Measurements from ENCODE around the gene NCOA5. TPM values are rescaled to one million over a fixed set of nuclear protein-coding genes. Genes with fewer than 3 reads are reported as not detected.

Gene NCOA5
- total RNA-seq, result 10 to 100 TPM; 14.1 to 17.3 TPM

DNA sequence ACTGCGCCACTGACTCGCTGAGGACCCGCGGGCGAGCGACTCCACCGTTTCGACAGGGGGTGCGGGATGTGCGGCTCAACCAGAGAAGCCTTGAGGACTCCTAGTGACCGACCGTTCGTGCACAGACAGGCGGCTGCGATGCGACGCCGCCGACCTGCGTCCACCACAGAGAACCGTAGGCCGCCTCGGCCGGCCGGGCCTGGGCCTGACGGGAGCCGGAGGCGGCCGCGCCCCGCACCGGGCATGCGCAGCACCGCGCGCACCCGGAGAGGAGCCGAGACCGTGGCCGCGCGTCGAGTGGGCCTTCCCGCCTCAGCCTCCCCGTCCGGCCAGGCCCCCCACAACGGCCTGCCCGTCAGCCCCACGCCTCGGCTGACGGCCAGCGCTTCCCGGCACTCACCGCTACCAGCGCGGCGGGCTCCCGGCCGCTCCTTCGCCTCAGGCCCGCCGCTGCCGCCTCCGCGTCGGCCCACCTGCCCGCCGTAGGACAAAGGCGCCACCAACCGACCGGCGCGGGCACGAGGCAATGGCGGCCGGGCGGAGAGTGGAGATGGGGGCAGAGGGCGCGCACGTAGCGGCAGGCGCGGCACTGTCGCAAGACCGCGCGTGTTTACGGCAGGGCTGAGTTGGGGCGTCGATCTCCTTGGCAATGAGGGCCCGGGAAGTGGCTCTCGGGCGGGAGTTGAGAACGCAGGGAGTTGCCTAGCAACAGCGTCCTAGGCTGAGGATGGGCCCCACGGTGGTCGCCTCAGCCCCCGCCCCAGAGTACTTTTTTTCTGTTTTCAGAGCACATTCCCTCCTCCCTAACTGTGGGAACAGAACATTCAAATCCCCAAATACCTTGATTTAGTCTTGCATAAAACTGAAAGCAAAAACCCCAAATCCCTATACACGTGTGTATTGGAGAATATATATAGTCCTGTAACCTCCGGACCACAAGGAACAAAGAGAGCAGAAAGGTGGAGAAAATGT, at the start of gene NCOA5:
Gene NCOA5, minus strand, starts transcription at position 546 of the 972 bp plus-strand sequence. CDS start 10,538 bp downstream, outside the sequence.

DNA sequence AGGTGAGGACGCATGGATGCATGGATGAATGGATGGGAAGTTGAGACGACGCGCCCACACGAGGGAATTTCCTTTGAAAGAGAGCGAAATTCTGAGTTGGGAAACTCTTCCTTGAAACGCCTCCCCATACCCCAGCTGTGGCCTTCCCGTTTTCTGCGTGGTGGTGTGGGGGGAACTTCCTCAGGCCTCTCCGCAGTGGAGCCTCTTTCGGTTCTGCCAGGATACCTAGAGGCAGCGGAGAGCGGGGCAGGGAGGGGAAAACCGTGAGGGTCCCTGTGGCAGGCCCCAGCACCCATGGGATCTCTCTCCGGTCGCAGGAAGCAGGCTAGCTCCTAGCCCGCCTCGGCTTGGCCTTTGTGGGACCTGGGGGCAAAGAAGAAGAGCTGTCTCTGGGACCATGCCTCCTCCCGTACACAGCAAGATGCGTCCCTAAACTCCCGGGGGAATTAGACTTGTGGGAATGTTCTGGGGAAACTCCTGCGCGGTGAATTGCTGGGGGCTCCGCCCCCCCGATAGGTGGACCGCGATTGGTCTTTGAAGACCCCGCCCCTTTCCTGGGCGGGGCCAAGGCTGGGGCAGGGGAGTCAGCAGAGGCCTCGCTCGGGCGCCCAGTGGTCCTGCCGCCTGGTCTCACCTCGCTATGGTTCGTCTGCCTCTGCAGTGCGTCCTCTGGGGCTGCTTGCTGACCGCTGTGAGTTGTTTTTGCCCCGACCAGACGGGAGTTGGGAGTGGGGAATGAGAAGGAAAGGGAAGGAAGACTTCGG, 28.1 kb upstream of the NCOA5 start, which contains the start of gene CD40:
Gene CD40, plus strand, starts transcription at position 611 of the 764 bp plus-strand sequence. Its CDS starts 30 bp downstream, at position 641.

DNA sequence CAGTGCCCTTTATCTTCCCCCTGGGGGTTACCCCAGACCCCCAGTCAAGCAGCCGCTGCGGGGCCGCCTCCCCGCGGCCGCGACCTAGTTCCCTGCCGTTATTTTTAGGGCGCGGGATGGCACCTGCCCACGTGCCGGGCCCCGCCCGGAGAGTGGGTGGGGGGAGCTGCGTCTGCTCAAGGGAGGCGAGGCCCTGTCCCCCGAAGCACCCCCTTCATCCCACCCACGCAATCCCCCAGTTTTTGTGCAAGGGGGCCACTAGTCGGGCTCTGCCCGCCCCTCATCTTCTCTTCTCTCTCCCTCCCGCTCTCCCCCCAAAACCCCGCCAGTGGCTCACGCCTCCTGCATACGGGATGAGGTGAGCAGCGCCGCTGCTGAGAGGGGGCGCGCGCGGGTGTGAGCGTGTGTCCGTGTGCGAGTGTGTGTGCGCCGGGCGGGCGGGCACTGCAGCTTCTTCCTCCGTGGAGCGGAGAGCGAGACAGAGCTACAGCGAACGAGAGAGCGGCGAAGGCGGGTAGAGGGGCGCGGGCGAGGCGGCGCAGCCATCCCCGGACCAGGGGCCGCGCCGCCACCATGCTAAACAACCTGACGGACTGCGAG, 60.9 kb downstream of the NCOA5 start, which contains the start of gene SLC12A5:
Gene SLC12A5, plus strand, starts transcription at position 444 of the 600 bp plus-strand sequence. Its CDS starts 130 bp downstream, at position 574.

Other genes starting within 250 kb of the NCOA5 start
- gene ACOT8, start 232.6 kb downstream of the NCOA5 start, total RNA-seq, result 10 to 100 TPM; 41.0 to 41.6 TPM
- 1 to 10 TPM; 4.7 to 4.8 TPM for gene ZSWIM3, start 232.3 kb downstream of the NCOA5 start, total RNA-seq
- 10 to 100 TPM in 1 of 2 donors, 1 to 10 TPM in 1; 10.0 to 10.7 TPM for gene ZSWIM1, start 208.7 kb downstream of the NCOA5 start, total RNA-seq
- gene SPATA25, start 202.3 kb downstream of the NCOA5 start, total RNA-seq, result under 1 TPM in 1 of 2 donors, not detected in 1; 0.69 TPM
- gene NEURL2, start 198.8 kb downstream of the NCOA5 start, total RNA-seq, result 1 to 10 TPM; 3.3 to 4.1 TPM
- gene CTSA, start 198.6 kb downstream of the NCOA5 start, total RNA-seq, result 10 to 100 TPM; 89.8 to 92.9 TPM
- gene PLTP, start 177.8 kb downstream of the NCOA5 start, total RNA-seq, result 10 to 100 TPM; 41.3 to 52.0 TPM
- 10 to 100 TPM; 12.7 to 13.8 TPM for gene PCIF1, start 155.3 kb downstream of the NCOA5 start, total RNA-seq
- gene ZNF335, start 117.8 kb downstream of the NCOA5 start, total RNA-seq, result 10 to 100 TPM; 14.0 to 16.5 TPM
- gene MMP9, start 81.1 kb downstream of the NCOA5 start, total RNA-seq, result not detected
- not detected for gene SLC12A5, start 60.7 kb downstream of the NCOA5 start, total RNA-seq
- 1 to 10 TPM; 2.3 to 2.4 TPM for gene CD40, start 28.4 kb upstream of the NCOA5 start, total RNA-seq
- not detected for gene CDH22, start 218.5 kb upstream of the NCOA5 start, total RNA-seq